ENCODE measurements around the gene MAN1B1. TPM values are rescaled to one million over a fixed set of nuclear protein-coding genes. Genes with fewer than 3 reads are reported as not detected.

The MAN1B1 gene
- total and polyA plus RNA-seq, 2 of the 8 experiments (the other 6 are each of a cell fraction or from before 2014, with no cell fraction given): 33.7 to 36.3 TPM

GRCh38 chr9:137080260-137081122, 6.3 kb upstream of the MAN1B1 start (continued):
- TF ChIP-seq BRCA1 (IDR thresholded peaks at IDR 0.05; ENCODE audit: low read depth, low read length) (no peak), RBBP5 (IDR thresholded peaks at IDR 0.05; ENCODE audit: borderline replicate concordance, low read depth, low read length) (no peak), TEAD4 (IDR thresholded peaks at IDR 0.05; ENCODE audit: low read depth, low read length) (no peak), GABPA (IDR thresholded peaks at IDR 0.05; ENCODE audit: borderline replicate concordance, insufficient read depth, low read length) (no peak)
- TF ChIP-seq, protein P1, sequence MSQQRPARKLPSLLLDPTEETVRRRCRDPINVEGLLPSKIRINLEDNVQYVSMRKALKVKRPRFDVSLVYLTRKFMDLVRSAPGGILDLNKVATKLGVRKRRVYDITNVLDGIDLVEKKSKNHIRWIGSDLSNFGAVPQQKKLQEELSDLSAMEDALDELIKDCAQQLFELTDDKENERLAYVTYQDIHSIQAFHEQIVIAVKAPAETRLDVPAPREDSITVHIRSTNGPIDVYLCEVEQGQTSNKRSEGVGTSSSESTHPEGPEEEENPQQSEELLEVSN (IDR thresholded peaks at IDR 0.05): no peak
